ENCODE results near the gene PBX3. TPM values are rescaled to one million over a fixed set of nuclear protein-coding genes. Genes with fewer than 3 reads are reported as not detected.

The PBX3 gene
- total and polyA plus RNA-seq, 9 of the 15 experiments (the other 6 are each of a cell fraction or from before 2014, with no cell fraction given) = 0.14 to 5.8 (median 0.92) TPM

DNA sequence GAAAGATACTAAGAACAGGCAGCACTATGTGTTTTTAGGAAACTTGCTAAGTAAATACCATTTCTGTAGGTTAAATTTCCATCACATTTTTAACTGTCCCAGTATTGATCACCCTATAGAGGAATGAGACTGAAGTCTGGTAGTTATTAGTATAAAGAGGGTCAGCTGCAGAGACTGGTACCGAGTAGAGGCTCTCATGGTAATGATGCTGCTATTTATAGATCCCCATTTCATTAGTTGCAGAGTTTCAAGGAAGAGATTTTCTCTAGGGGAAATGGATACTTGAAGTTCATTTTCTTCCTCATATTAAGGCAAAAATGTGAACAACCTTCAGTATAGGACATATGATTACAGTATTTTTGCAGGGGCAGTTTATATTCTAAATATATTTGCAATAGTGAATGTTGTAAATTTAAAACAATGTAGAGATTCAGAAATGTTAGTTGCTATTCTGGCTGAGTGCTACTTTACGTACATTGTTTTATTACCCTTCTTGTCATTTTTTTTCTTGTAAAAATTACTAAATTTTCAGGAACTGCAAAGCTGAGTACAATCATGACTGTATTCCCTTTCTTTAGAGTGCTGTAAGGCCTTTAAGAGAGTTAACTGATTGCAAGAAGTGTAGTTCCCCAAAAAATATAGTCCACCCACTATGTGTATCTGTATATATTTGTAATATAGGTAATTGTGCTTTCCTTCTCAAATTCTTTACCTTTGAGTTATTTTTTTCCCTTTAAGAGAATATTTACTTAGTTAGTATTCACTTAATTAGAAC is 14.7 kb downstream of the PBX3 start:
- Histone ChIP-seq H3K4me2 (ENCODE audit: insufficient read depth, low read length) (no peak overlapping the region), H3K27me3 (ENCODE audit: control insufficient read depth in 2 of 2, insufficient read depth in 2 of 2, low read length in 2 of 2) (peaks cover 4 to 5% of the 10 kb centered on the region in 2 experiments; a peak in 3 of 5 replicates), H3K27ac (ENCODE audit: extremely low read depth, low read depth, low read length) (no peak overlapping the region), H4K20me1 (replicated peaks; ENCODE audit: control insufficient read depth, insufficient read depth, low read length) (no peaks in the 10 kb centered on the region), H3K9me3 (replicated peaks; ENCODE audit: control insufficient read depth, insufficient read depth, low read depth, low read length) (no peaks in the 10 kb centered on the region), H3K9me1 (ENCODE audit: control insufficient read depth, insufficient read depth, low read length) (no peaks in the 10 kb centered on the region), H3K79me2 (ENCODE audit: control insufficient read depth, insufficient read depth, low read length) (no peaks in the 10 kb centered on the region), H3K4me1 (replicated peaks in 1 of 2; ENCODE audit: control insufficient read depth in 2 of 2, insufficient read depth in 2 of 2, low read length in 2 of 2) (no peaks in the 10 kb centered on the region), H3K9ac (ENCODE audit: insufficient read depth in 1 of 2, low read depth in 2 of 2, low read length in 2 of 2) (no peak overlapping the region), H3K4me3 (no peak overlapping the region), H2AFZ (ENCODE audit: low read depth, low read length) (no peak overlapping the region), H3K36me3 (ENCODE audit: control insufficient read depth, insufficient read depth, low read length) (no peaks in the 10 kb centered on the region)
- TF ChIP-seq, protein P1, sequence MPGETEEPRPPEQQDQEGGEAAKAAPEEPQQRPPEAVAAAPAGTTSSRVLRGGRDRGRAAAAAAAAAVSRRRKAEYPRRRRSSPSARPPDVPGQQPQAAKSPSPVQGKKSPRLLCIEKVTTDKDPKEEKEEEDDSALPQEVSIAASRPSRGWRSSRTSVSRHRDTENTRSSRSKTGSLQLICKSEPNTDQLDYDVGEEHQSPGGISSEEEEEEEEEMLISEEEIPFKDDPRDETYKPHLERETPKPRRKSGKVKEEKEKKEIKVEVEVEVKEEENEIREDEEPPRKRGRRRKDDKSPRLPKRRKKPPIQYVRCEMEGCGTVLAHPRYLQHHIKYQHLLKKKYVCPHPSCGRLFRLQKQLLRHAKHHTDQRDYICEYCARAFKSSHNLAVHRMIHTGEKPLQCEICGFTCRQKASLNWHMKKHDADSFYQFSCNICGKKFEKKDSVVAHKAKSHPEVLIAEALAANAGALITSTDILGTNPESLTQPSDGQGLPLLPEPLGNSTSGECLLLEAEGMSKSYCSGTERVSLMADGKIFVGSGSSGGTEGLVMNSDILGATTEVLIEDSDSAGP (CRISPR knock-in tag; IDR thresholded peaks at IDR 0.05) = no peak
- TF ChIP-seq ZNF224 (CRISPR knock-in tag; IDR thresholded peaks at IDR 0.05) (no peak), PRPF4 (IDR thresholded peaks at IDR 0.05; ENCODE audit: insufficient read depth, low read depth, low read length, poor library complexity, severe bottlenecking) (no peak), DPF2 (IDR thresholded peaks at IDR 0.05) (no peak), NFATC3 (IDR thresholded peaks at IDR 0.05) (no peak), ZFX (CRISPR knock-in tag; IDR thresholded peaks at IDR 0.05) (no peak), ASH1L (IDR thresholded peaks at IDR 0.05; ENCODE audit: borderline replicate concordance, low read depth, partially characterized antibody) (no peak), ZSCAN32 (CRISPR knock-in tag; IDR thresholded peaks at IDR 0.05) (no peak), RFX1 (IDR thresholded peaks at IDR 0.05) (no peak), HDAC1 (IDR thresholded peaks at IDR 0.05) (no peak), ZNF239 (CRISPR knock-in tag; IDR thresholded peaks at IDR 0.05) (no peak), CXXC5 (CRISPR knock-in tag; IDR thresholded peaks at IDR 0.05) (no peak), ZNF311 (CRISPR knock-in tag; IDR thresholded peaks at IDR 0.05) (no peak), MCM2 (IDR thresholded peaks at IDR 0.05; ENCODE audit: low read depth) (no peak), ZNF436 (CRISPR knock-in tag; IDR thresholded peaks at IDR 0.05) (no peak), FOXJ3 (CRISPR knock-in tag; IDR thresholded peaks at IDR 0.05) (no peak), ZNF175 (CRISPR knock-in tag; IDR thresholded peaks at IDR 0.05; ENCODE audit: low read depth) (no peak)
- intact Hi-C loops (cut with micrococcal nuclease) = no loop called here
- WGBS (ENCODE audit: insufficient coverage, low coverage, missing lambda C conversion rate) = 3% methylated on average over 2 of the region's 2 CpGs
- in situ Hi-C loops (cut with MboI) = no loop called here
- FAIRE-seq (no peak), ATAC-seq (no peak), DNase-seq (ENCODE audit: extremely low read depth in 1 of 4, low spot score in 3 of 4) (no peak)
- ChIA-PET CTCF (ENCODE audit: low intra/inter-chr PET ratio) (no interaction called here), POLR2A (no interaction called here)
- BruUV-seq (replicated peaks) = no TSS peak
